ENCODE measurements around the gene SNX32. TPM values are rescaled to one million over a fixed set of nuclear protein-coding genes. Genes with fewer than 3 reads are reported as not detected.

SNX32 gene
- total and polyA plus RNA-seq, 7 experiments from 2014 or later, result 0.38 to 2.0 (median 0.92) TPM

DNA sequence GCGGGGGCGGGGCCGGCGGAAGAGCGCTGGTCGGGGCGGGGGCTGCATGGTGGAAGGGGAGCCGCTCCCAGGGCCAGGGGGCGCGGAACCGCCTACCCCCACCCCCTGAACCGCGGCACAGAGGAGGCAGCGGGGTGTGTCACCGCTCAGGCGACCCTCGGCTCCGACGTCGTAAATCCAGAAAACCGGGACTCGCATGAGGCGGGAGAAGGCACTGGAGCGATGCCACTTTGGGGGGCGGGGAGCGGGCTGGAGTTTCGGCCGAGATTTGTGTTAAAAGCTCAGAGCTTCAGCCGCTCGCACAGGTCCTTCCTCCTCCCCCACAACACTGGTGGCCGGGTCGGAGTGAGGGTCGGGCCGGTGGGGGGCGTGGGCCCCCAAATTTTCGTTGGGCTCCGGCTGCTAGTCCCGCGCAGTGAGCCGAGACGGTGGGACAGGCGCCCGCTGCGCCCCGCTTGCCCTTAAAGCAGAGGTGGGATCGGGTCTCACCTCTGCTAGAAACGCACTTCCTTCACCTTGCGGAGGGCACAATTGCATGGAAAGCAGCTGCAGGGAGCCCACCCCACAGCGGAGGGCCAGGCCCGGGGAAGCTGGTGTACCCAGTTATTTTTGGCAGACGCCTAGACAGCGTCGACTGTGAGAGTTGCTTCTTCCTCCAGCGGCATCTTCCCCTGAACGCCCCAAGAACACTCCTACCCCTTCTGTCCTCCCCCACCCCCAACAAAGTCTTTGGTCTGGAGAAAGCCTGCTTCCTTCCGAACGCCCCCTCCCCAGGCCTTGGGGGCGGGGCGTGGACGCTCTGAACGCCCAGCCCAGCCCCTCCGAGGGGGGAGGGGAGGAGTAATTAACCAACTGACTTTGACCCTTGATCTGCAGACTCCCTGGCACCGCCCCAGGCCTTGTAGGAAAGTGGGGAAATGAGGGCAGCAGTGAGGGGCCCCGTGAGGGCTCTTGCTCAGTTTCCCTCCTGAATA is 45.8 kb upstream of the SNX32 start:
- H3K27me3 Mint-ChIP-seq, result peaks cover 31 to 50% (median 38%) of the 10 kb centered on the region in 5 donors
- Histone ChIP-seq H3K4me1 (ENCODE audit: control insufficient read depth in 2 of 2, insufficient read depth in 2 of 2, low read length in 2 of 2) (peaks cover 16 to 22% of the 10 kb centered on the region in 2 donors), H3K36me3 (ENCODE audit: control insufficient read depth in 2 of 3, insufficient read depth in 3 of 3, low read length in 3 of 3) (no peaks in the 10 kb centered on the region), H3K4me3 (ENCODE audit: low read length) (no peak overlapping the region), H3K9me3 (ENCODE audit: control insufficient read depth in 2 of 3, low read length in 3 of 3) (no peaks in the 10 kb centered on the region), H3K27me3 (ENCODE audit: control insufficient read depth in 2 of 2, insufficient read depth in 2 of 2, low read length in 2 of 2) (peaks cover 10 to 12% of the 10 kb centered on the region in 2 donors), H3K27ac (ENCODE audit: low read depth, low read length) (no peak overlapping the region)
- intact Hi-C loops (cut with micrococcal nuclease), result no loop called here
- peaks cover 0 to 4% (median 0%) of the 10 kb centered on the region in 5 donors for H3K36me3 Mint-ChIP-seq
- CTCF ChIA-PET, result interaction anchor here (0.7 to 1.4 kb wide), 4 partner anchors 7 to 96 kb away, joined by 3 read pairs; partner anchors contain the start of gene AP5B1
- peak overlapping the region in 5 of 9 donors; percentile 65 to 73 (median 67) for H3K27ac Mint-ChIP-seq
- peaks cover 11 to 35% (median 23%) of the 10 kb centered on the region in 7 donors for H3K4me1 Mint-ChIP-seq
- POLR2A ChIA-PET, result interaction anchor here (0.5 to 1.4 kb wide), 2 partner anchors 28 to 696 kb away, joined by 3 to 4 read pairs; no protein-coding TSS in a partner anchor
- H3K9me3 Mint-ChIP-seq, result peaks cover 0 to 2% (median 0%) of the 10 kb centered on the region in 11 donors
- peak overlapping the region; percentile 74 to 87 (median 84) for H3K4me3 Mint-ChIP-seq
- ATAC-seq (no peak), DNase-seq (peak in 2 of 9 donors; percentile 23 to 26)

DNA sequence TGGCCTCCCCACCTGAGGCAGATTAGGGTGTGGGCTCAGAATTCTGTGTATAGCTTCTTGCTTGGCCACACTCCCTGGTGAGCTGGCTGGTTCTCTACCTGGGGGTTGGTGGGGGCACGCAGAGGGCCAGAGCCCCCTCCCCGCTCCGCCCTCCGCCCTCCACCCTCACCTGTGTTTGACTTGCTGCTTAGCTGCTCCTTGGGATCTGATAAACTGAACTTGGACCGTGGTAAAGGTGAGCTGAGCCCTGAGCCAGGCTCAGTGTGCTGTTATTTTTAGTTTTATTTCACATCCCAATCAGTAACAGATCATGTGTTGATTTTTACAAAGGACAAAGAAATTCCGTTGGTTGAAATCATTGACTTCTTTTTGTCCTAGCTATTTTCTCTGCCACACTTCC is 44.9 kb upstream of the SNX32 start:
- H3K4me3 Mint-ChIP-seq, result peak overlapping the region in 8 of 10 donors; percentile 7 to 85 (median 43)

DNA sequence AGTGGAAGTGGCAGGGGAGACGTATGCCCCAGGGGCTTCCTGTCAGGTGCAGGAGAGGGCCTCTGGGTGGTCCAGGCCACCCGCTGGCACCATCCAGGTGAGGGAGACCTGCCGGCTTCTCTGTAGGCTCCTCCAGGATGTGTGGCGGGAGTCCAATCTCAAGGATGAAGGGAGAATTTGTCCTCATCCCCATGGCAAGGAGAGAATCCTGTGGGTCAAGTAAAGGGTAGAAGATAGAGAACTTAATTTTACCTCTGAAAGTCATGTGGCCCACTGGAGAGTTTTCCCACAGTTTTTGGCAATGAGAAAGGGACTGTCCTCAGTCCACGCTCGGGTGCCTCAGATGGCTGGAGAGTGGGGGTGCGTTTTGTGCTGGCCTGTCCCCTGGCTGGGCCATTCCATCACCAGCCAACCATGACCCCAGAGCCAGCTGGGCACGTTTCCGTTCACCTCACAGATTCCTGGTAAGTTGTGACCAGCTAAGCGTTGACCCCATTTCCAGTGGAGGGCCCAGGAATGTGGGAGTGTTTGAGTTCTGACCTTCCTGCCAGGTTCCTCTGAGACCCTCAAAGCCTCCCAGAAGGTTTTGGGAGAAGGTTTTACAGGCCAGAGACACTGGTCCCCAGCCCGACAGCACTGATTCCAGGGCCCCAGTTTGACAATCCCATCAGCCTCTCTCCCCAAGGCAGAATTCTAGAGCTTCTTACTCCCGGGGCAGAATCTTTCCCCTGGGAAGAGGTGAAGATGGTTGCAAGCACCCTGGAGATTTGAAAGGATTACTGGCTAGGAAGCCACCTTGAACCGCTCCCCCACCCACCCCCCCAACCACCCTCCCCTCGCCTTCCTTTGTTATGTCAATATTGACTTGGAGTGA is 44.3 kb upstream of the SNX32 start:
- no peak overlapping the region for H3K27ac ChIP-seq (ENCODE audit: low read depth, low read length)
- H3K4me1 ChIP-seq (ENCODE audit: control insufficient read depth in 2 of 2, insufficient read depth in 2 of 2, low read length in 2 of 2), result peaks cover 16 to 22% of the 10 kb centered on the region in 2 donors
- intact Hi-C loops (cut with micrococcal nuclease), result no loop called here
- Mint-ChIP-seq H3K27me3 (peaks cover 31 to 41% (median 37%) of the 10 kb centered on the region in 5 donors), H3K27ac (no peak overlapping the region), H3K36me3 (peaks cover 0 to 4% (median 0%) of the 10 kb centered on the region in 5 donors), H3K4me3 (peak overlapping the region in 4 of 10 donors; percentile 1 to 85 (median 23)), H3K9me3 (peaks cover 0 to 2% (median 0%) of the 10 kb centered on the region in 11 donors), H3K4me1 (peaks cover 11 to 33% (median 23%) of the 10 kb centered on the region in 7 donors)
- POLR2A ChIA-PET, result interaction anchor here (0.9 kb wide), 1 partner anchor 9 kb away, joined by 3 read pairs; the partner anchor contains the start of gene AP5B1
- CTCF ChIA-PET, result interaction anchor here (1.0 to 1.4 kb wide), 4 partner anchors 9 to 95 kb away, joined by 3 to 6 read pairs (median 3); partner anchors contain the start of gene AP5B1
- DNase-seq (no peak), ATAC-seq (no peak)
- H3K9me3 ChIP-seq (ENCODE audit: control insufficient read depth in 2 of 3, low read length in 3 of 3), result no peaks in the 10 kb centered on the region
- H3K36me3 ChIP-seq (ENCODE audit: control insufficient read depth in 2 of 3, insufficient read depth in 3 of 3, low read length in 3 of 3), result no peaks in the 10 kb centered on the region
- H3K4me3 ChIP-seq (ENCODE audit: low read length), result no peak overlapping the region
- H3K27me3 ChIP-seq (ENCODE audit: control insufficient read depth in 2 of 2, insufficient read depth in 2 of 2, low read length in 2 of 2), result peaks cover 10 to 12% of the 10 kb centered on the region in 2 donors

More for the DNA sequence above, 44.9 kb upstream of the SNX32 start:
- no peak overlapping the region for H3K27ac Mint-ChIP-seq
- no peak overlapping the region for H3K4me3 ChIP-seq (ENCODE audit: low read length)
- peaks cover 31 to 45% (median 37%) of the 10 kb centered on the region in 5 donors for H3K27me3 Mint-ChIP-seq
- no peaks in the 10 kb centered on the region for H3K9me3 ChIP-seq (ENCODE audit: control insufficient read depth in 2 of 3, low read length in 3 of 3)
- H3K36me3 Mint-ChIP-seq, result peaks cover 0 to 4% (median 0%) of the 10 kb centered on the region in 5 donors
- H3K4me1 Mint-ChIP-seq, result peaks cover 11 to 33% (median 23%) of the 10 kb centered on the region in 7 donors
- intact Hi-C loops (cut with micrococcal nuclease), result no loop called here
- ChIA-PET CTCF (interaction anchor here (0.7 to 1.4 kb wide), 5 partner anchors 8 to 96 kb away, joined by 3 to 6 read pairs (median 3); partner anchors contain the start of gene AP5B1), POLR2A (no interaction called here)
- peaks cover 10 to 12% of the 10 kb centered on the region in 2 donors for H3K27me3 ChIP-seq (ENCODE audit: control insufficient read depth in 2 of 2, insufficient read depth in 2 of 2, low read length in 2 of 2)
- ATAC-seq (no peak), DNase-seq (no peak)
- no peaks in the 10 kb centered on the region for H3K36me3 ChIP-seq (ENCODE audit: control insufficient read depth in 2 of 3, insufficient read depth in 3 of 3, low read length in 3 of 3)
- H3K9me3 Mint-ChIP-seq, result peaks cover 0 to 2% (median 0%) of the 10 kb centered on the region in 11 donors
- peaks cover 16 to 22% of the 10 kb centered on the region in 2 donors for H3K4me1 ChIP-seq (ENCODE audit: control insufficient read depth in 2 of 2, insufficient read depth in 2 of 2, low read length in 2 of 2)
- no peak overlapping the region for H3K27ac ChIP-seq (ENCODE audit: low read depth, low read length)

DNA sequence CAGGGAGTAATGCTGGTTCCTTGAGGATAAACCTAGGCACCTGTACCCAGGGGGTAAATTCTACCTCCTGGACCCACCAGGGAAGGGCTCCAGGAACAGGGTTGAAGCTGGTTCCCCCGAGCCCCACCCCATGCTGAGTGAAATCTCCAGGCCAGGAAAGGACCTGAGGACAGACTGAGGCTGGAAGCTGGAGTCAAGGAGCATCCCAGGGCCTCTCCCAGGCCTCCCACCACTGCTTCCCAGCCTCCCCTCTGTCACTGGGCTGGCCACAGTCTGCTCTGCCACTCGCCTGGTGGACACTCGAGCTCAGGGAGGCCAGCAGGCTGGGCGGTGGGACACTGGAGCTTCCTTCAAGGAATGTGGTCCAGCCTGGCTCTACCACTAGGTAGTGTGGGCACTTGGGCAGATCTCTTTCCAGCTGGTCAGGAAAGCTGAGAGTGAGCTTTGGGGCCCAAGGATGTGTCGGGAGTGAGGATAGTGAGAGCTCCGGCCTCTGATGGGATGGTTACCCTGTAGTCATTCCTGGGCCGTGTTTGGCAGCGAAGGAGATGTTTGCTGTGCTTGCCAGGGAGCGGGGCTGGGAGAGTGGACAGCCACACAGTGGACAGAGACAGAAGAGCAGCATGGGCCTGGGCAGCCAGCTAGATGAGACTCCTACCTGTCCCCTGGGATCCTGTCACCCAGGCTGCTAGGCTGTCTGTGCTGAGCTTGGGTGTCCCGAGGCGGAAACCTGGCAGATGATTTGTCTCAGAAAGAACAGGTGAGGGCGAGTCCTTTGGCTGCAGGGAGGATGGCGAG is 43.5 kb upstream of the SNX32 start:
- H3K4me3 Mint-ChIP-seq, result no peak overlapping the region
- no peaks in the 10 kb centered on the region for H3K9me3 ChIP-seq (ENCODE audit: control insufficient read depth in 2 of 3, low read length in 3 of 3)
- no peak overlapping the region for H3K27ac ChIP-seq (ENCODE audit: low read depth, low read length)
- H3K27me3 Mint-ChIP-seq, result peaks cover 27 to 38% (median 34%) of the 10 kb centered on the region in 5 donors
- DNase-seq (no peak), ATAC-seq (no peak)
- no peak overlapping the region for H3K4me3 ChIP-seq (ENCODE audit: low read length)
- intact Hi-C loops (cut with micrococcal nuclease), result no loop called here
- CTCF ChIA-PET, result interaction anchor here (0.6 to 1.2 kb wide), 3 partner anchors 12 to 411 kb away, joined by 3 to 6 read pairs (median 3); no protein-coding TSS in a partner anchor
- H3K36me3 Mint-ChIP-seq, result peaks cover 0 to 4% (median 0%) of the 10 kb centered on the region in 5 donors
- peaks cover 7 to 29% (median 19%) of the 10 kb centered on the region in 7 donors for H3K4me1 Mint-ChIP-seq
- peak overlapping the region in 1 of 9 donors; percentile 76 for H3K27ac Mint-ChIP-seq
- H3K9me3 Mint-ChIP-seq, result peaks cover 0 to 2% (median 0%) of the 10 kb centered on the region in 11 donors
- H3K36me3 ChIP-seq (ENCODE audit: control insufficient read depth in 2 of 3, insufficient read depth in 3 of 3, low read length in 3 of 3), result no peaks in the 10 kb centered on the region
- peaks cover 10 to 12% of the 10 kb centered on the region in 2 donors for H3K27me3 ChIP-seq (ENCODE audit: control insufficient read depth in 2 of 2, insufficient read depth in 2 of 2, low read length in 2 of 2)
- peaks cover 15 to 19% of the 10 kb centered on the region in 2 donors for H3K4me1 ChIP-seq (ENCODE audit: control insufficient read depth in 2 of 2, insufficient read depth in 2 of 2, low read length in 2 of 2)
- POLR2A ChIA-PET, result interaction anchor here (0.9 kb wide), 1 partner anchor 10 kb away, joined by 3 read pairs; the partner anchor contains the start of gene AP5B1

DNA sequence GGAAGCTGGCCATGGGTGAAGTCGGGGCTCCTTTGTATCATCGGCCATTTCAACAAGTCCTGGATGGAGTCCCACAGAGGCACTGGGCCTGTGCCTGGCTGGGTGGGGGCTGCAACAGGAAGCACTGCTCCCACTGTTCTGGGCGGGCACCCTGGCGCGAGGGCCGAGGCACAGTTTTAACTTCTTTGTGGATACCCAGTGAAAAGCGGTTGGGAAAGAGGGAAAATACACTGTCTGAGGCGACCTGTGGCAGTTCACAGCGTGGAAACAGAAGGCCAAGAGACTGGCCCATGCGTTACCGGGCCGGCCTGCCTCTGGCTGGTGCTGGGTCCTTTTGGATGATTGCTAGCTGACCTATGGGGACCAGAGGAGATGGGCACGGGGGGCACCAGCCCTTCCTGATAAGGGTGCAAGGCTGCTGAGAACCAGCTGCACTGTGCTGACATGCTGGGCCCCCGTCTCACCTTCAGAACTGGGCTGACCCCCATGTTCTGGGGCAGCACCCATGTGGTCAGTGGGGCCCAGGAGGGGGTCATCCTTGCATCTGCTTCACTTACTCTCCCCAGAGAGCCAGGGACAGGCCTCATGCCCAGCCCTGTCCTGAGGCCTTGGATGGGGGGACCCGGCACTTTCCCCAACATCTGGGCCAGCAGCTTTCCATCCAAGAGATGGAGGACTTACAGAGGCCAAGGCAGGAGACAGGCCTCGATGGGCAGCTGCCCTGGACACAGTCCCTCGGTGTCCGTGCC is 42.7 kb upstream of the SNX32 start:
- Mint-ChIP-seq H3K27ac (peak overlapping the region in 1 of 9 donors; percentile 76), H3K36me3 (peaks cover 0 to 2% (median 0%) of the 10 kb centered on the region in 5 donors), H3K4me1 (peaks cover 0 to 29% (median 11%) of the 10 kb centered on the region in 7 donors), H3K9me3 (peaks cover 0 to 2% (median 0%) of the 10 kb centered on the region in 11 donors), H3K4me3 (no peak overlapping the region), H3K27me3 (peaks cover 22 to 33% (median 26%) of the 10 kb centered on the region in 5 donors)
- DNase-seq, result no peak
- Histone ChIP-seq H3K4me1 (ENCODE audit: control insufficient read depth in 2 of 2, insufficient read depth in 2 of 2, low read length in 2 of 2) (peaks cover 10 to 11% of the 10 kb centered on the region in 2 donors), H3K9me3 (ENCODE audit: control insufficient read depth in 2 of 3, low read length in 3 of 3) (no peaks in the 10 kb centered on the region), H3K27me3 (ENCODE audit: control insufficient read depth in 2 of 2, insufficient read depth in 2 of 2, low read length in 2 of 2) (peaks cover 10 to 12% of the 10 kb centered on the region in 2 donors), H3K36me3 (ENCODE audit: control insufficient read depth in 2 of 3, insufficient read depth in 3 of 3, low read length in 3 of 3) (no peaks in the 10 kb centered on the region), H3K27ac (ENCODE audit: low read depth, low read length) (no peak overlapping the region), H3K4me3 (ENCODE audit: low read length) (no peak overlapping the region)
- no peak for ATAC-seq
- intact Hi-C loops (cut with micrococcal nuclease), result no loop called here
- ChIA-PET POLR2A (interaction anchor here (0.8 to 0.9 kb wide), 2 partner anchors 11 to 67 kb away, joined by 3 read pairs; partner anchors contain the start of gene AP5B1), CTCF (interaction anchor here (0.6 kb wide), 2 partner anchors 12 to 411 kb away, joined by 3 read pairs; no protein-coding TSS in a partner anchor)

Measured in naive thymus-derived CD4-positive, alpha-beta T cell (primary cell).